K562 (cell line): Measurements from ENCODE around the gene ACTR5. TPM values are rescaled to one million over a fixed set of nuclear protein-coding genes. Genes with fewer than 3 reads are reported as not detected.

Source experiments
- ATAC-seq: fragments of 200-7000 bp; cut with Tn5 transposase; 3 replicates; pipeline ENCODE4 v1.9.1; 2020; ENCODE audit warnings: moderate library complexity
- BruUV-seq: library from RNA; stranded (reverse); fragments of 400-500 nt; replicated peaks from 2 replicates; lab custom pipeline; 2021; lab: Mats Ljungman, UMichigan
- CTCF ChIA-PET: fragments of 300-600 bp; formaldehyde crosslinking; extraction: SDS; loops from one replicate; lab custom pipeline; 2021; ENCODE audit warnings: low intra/inter-chr PET ratio; lab: Yijun Ruan, JAX
- POLR2A ChIA-PET: fragments of 300-600, 350-650 bp; sonication (Branson Sonifier 250); formaldehyde crosslinking; extraction: SDS; loops from one replicate; lab custom pipeline; 2021; ENCODE audit warnings: antibody characterized with exemption, inconsistent platforms; lab: Yijun Ruan, JAX
- DNase-seq, 4 experiments: peaks; one replicate each; pipeline versions ENCODE4 v3.0.0 to v3.0.0-alpha.2; 2011 to 2018; ENCODE audit warnings: low spot score in 3 of 4, mixed read lengths in 3 of 4; ENCODE audit errors: extremely low read depth in 1 of 4
- FAIRE-seq: peaks from 2 replicates; lab custom pipeline; 2011; peaks lifted over from hg19 to GRCh38; lab: Jason Lieb, UNC
- H2AFZ ChIP-seq: 2 replicates; pipeline ENCODE4 v1.6.0; 2011; ENCODE audit warnings: low read depth, low read length, control low read depth, inconsistent platforms
- H3K27ac ChIP-seq: fragments of 200-600 bp; 3 replicates; pipeline ENCODE4 v1.8.0; 2011; ENCODE audit warnings: low read depth, mild to moderate bottlenecking, control low read depth, inconsistent platforms, low read length, moderate library complexity, mixed read lengths; ENCODE audit errors: extremely low read depth
- H3K27me3 ChIP-seq, 2 experiments: fragments of 300-600 bp in 1 of 2; 2 replicates in 1 of 2; 3 replicates in 1 of 2; pipeline versions ENCODE4 v1.6.0 to v1.8.0; 2011; ENCODE audit warnings: inconsistent platforms in 2 of 2, low read length in 2 of 2, mild to moderate bottlenecking in 1 of 2, mixed read lengths in 1 of 2, moderate library complexity in 1 of 2; ENCODE audit not compliant: control insufficient read depth in 2 of 2, insufficient read depth in 2 of 2
- H3K36me3 ChIP-seq: fragments of 300-600 bp; 3 replicates; pipeline ENCODE4 v1.8.0; 2011; ENCODE audit warnings: mild to moderate bottlenecking, low read length, inconsistent platforms; ENCODE audit not compliant: control insufficient read depth, insufficient read depth
- H3K4me1 ChIP-seq, 2 experiments: fragments of 200-600 bp in 1 of 2; replicated peaks in 1 of 2; 2 replicates in 1 of 2; 3 replicates in 1 of 2; pipeline versions ENCODE4 v1.5.1 to v1.8.0; 2011; ENCODE audit warnings: inconsistent platforms in 2 of 2, low read length in 2 of 2, mild to moderate bottlenecking in 1 of 2, mixed read lengths in 1 of 2, moderate library complexity in 1 of 2; ENCODE audit not compliant: control insufficient read depth in 2 of 2, insufficient read depth in 2 of 2
- H3K4me2 ChIP-seq: 2 replicates; pipeline ENCODE4 v1.6.1; 2011; ENCODE audit warnings: low read length, control low read depth, inconsistent platforms, mixed read lengths; ENCODE audit not compliant: insufficient read depth
- H3K4me3 ChIP-seq: fragments of 200-600 bp; sonication (generic), shearing (Covaris generic); 2 replicates; pipeline ENCODE4 v1.5.1; 2016; ENCODE audit warnings: control low read depth, inconsistent platforms
- H3K79me2 ChIP-seq: fragments of 200-600 bp; 3 replicates; pipeline ENCODE4 v1.8.0; 2011; ENCODE audit warnings: low read length, inconsistent platforms; ENCODE audit not compliant: control insufficient read depth, insufficient read depth
- H3K9ac ChIP-seq, 2 experiments: 2 replicates each; pipeline versions ENCODE4 v1.6.0 to v1.6.1; 2011; ENCODE audit warnings: low read depth in 2 of 2, low read length in 2 of 2, control low read depth in 1 of 2, inconsistent platforms in 1 of 2, mild to moderate bottlenecking in 1 of 2, mixed read lengths in 1 of 2; ENCODE audit not compliant: insufficient read depth in 1 of 2
- H3K9me1 ChIP-seq: one replicate; pipeline ENCODE4 v1.6.0; 2011; ENCODE audit warnings: inconsistent platforms, mild to moderate bottlenecking, low read length, moderate library complexity; ENCODE audit not compliant: control insufficient read depth, insufficient read depth
- H3K9me3 ChIP-seq: replicated peaks from 2 replicates; pipeline ENCODE4 v1.5.1; 2011; ENCODE audit warnings: low read depth, low read length, inconsistent platforms; ENCODE audit not compliant: control insufficient read depth, insufficient read depth
- H4K20me1 ChIP-seq: replicated peaks from 2 replicates; pipeline ENCODE4 v1.6.1; 2011; ENCODE audit warnings: low read length, inconsistent platforms, mixed read lengths; ENCODE audit not compliant: control insufficient read depth, insufficient read depth
- CGGBP1 ChIP-seq: fragments of 250-450 bp; sonication (Bioruptor Pico); IDR thresholded peaks from 2 replicates; pipeline ENCODE4 v1.9.0; 2021; ENCODE audit warnings: mild to moderate bottlenecking
- DEAF1 ChIP-seq: fragments of 450-650 bp; formaldehyde crosslinking; IDR thresholded peaks from 2 replicates; pipeline ENCODE4 v1.4.0; 2020; ENCODE audit warnings: mild to moderate bottlenecking, moderate library complexity
- EP400 ChIP-seq: fragments of 450-650 bp; IDR thresholded peaks from 2 replicates; pipeline ENCODE4 v1.6.1; 2017; ENCODE audit warnings: antibody characterized with exemption, mild to moderate bottlenecking, moderate library complexity
- EWSR1 ChIP-seq: fragments of 450-650 bp; IDR thresholded peaks from 2 replicates; pipeline ENCODE4 v1.6.1; 2018; ENCODE audit warnings: borderline replicate concordance, mild to moderate bottlenecking, low read depth, moderate library complexity; ENCODE audit not compliant: partially characterized antibody
- HOXB6 ChIP-seq: fragments of 250-450 bp; sonication (Bioruptor Pico); IDR thresholded peaks from 2 replicates; pipeline ENCODE4 v1.5.1; 2022; ENCODE audit warnings: mild to moderate bottlenecking, borderline replicate concordance
- MCM5 ChIP-seq: fragments of 450-650 bp; IDR thresholded peaks from 2 replicates; pipeline ENCODE4 v1.6.1; 2016; ENCODE audit warnings: low read depth
- RERE ChIP-seq: sonication (generic); formaldehyde crosslinking; IDR thresholded peaks from 2 replicates; pipeline ENCODE4 v1.8.0; 2023; ENCODE audit warnings: missing genetic modification reagents, mild to moderate bottlenecking, borderline replicate concordance
- ZHX1 ChIP-seq: fragments of 150-350 bp; conservative IDR thresholded peaks from 2 replicates; pipeline ENCODE4 v1.6.1; 2014; ENCODE audit warnings: low read length
- ZNF12 ChIP-seq: sonication (generic); formaldehyde crosslinking; IDR thresholded peaks from 2 replicates; pipeline ENCODE4 v1.4.0; 2020; ENCODE audit warnings: mild to moderate bottlenecking, missing genetic modification reagents
- ZNF124 ChIP-seq: sonication (generic); formaldehyde crosslinking; IDR thresholded peaks from 2 replicates; pipeline ENCODE4 v1.8.1; 2022; ENCODE audit warnings: missing genetic modification reagents
- ZNF146 ChIP-seq: IDR thresholded peaks from one replicate; pipeline ENCODE4 v1.6.1; 2018; ENCODE audit warnings: missing compliant biosample characterization; ENCODE audit not compliant: unreplicated experiment
- ZNF696 ChIP-seq: fragments of 250-450 bp; sonication (Bioruptor Pico); conservative IDR thresholded peaks from 2 replicates; pipeline ENCODE4 v1.4.0; 2020; ENCODE audit warnings: mild to moderate bottlenecking, moderate library complexity
- WGBS: fragments of 100-300 bp; shearing (Covaris generic); methylation state at CpG from one replicate; pipeline ENCODE4 v1.1.6; 2016; ENCODE audit warnings: low coverage, mixed read lengths; ENCODE audit not compliant: insufficient coverage; ENCODE audit errors: missing lambda C conversion rate; 5-methylcytosine and 5-hydroxymethylcytosine counted together
- in situ Hi-C: fragments of 300-500 bp; cut with MboI; formaldehyde crosslinking; loops from 4 replicates; pipeline ENCODE4 v1.15.0; 2018; ENCODE audit warnings: inconsistent platforms, mixed read lengths
- intact Hi-C: fragments of 100-400 bp; cut with micrococcal nuclease; formaldehyde crosslinking; loops from 2 replicates; pipeline ENCODE4 v1.14.2; 2022
- polyA plus RNA-seq, 8 experiments: library from polyadenylated mRNA; depleted of rRNA in 4 of 8; stranded (reverse) in 5 of 8; unstranded in 3 of 8; fragments of >200 nt; fragmentation: Nextera tagmentation in 2 of 8; fragmentation: Illumina TruSeq in 1 of 8; extraction: Ambion mirVana in 2 of 8; extraction: Trizol in 1 of 8; gene quantifications; 2 replicates each; pipeline versions ENCODE4 v1.2.1 to v1.2.3, GENCODE V29; 2011 to 2014; ENCODE audit warnings: inconsistent platforms in 1 of 8, missing spikeins in 1 of 8
- total RNA-seq, 7 experiments: library from RNA; depleted of rRNA in 6 of 7; stranded (reverse); fragments of >200 nt in 6 of 7; fragmentation: Illumina TruSeq in 2 of 7; extraction: Trizol in 2 of 7; gene quantifications; 2 replicates each; pipeline versions ENCODE4 v1.2.1 to v1.2.3, GENCODE V29; 2011 to 2021; ENCODE audit warnings: low replicate concordance in 1 of 7

ACTR5 gene
- total and polyA plus RNA-seq, 9 of the 15 experiments (the other 6 are each of a cell fraction or from before 2014, with no cell fraction given), result 0.93 to 18.8 (median 12.9) TPM

GRCh38 chr20:38805502-38805957 lies 57.3 kb downstream of the ACTR5 start, which contains the start of gene PPP1R16B:
PPP1R16B (plus strand) TSS chr20:38805697; CDS start chr20:38835926, 30,229 bp downstream.
- CTCF ChIA-PET, result interaction anchor here (0.6 kb wide), 1 partner anchor 84 kb away, joined by 3 read pairs; no protein-coding TSS in a partner anchor
- peak within 1 kb of the TSS; percentile 99 for H2AFZ ChIP-seq
- TF ChIP-seq CGGBP1 (CRISPR knock-in tag) (no peak), ZNF146 (CRISPR knock-in tag) (no peak), ZNF124 (CRISPR knock-in tag) (no peak), ZNF12 (CRISPR knock-in tag) (no peak), HOXB6 (no peak), MCM5 (no peak), RERE (CRISPR knock-in tag) (no peak), EWSR1 (no peak), ZNF696 (CRISPR knock-in tag) (no peak), ZHX1 (no peak), DEAF1 (no peak), EP400 (no peak)

More at GRCh38 chr20:38805502-38805957, 57.3 kb downstream of the ACTR5 start, which contains the start of gene PPP1R16B:
- H3K4me2 ChIP-seq, result peak within 1 kb of the TSS; percentile 77
- peaks cover 0 to 10% of the 10 kb centered on the region in 2 experiments; a peak in 2 of 5 replicates for H3K27me3 ChIP-seq
- POLR2A ChIA-PET, result interaction anchor here (0.6 to 1.0 kb wide), 3 partner anchors 29 to 209 kb away, joined by 3 read pairs; no protein-coding TSS in a partner anchor
- H3K9me3 ChIP-seq, result no peaks in the 10 kb centered on the region
- WGBS, result 7% methylated on average over 26 of the region's 40 CpGs
- DNase-seq, result peak; percentile 66 to 86 (median 80)
- no peaks in the 10 kb centered on the region for H3K36me3 ChIP-seq
- no peaks in the 10 kb centered on the region for H3K9me1 ChIP-seq
- intact Hi-C loops (loop anchor here (1.0 to 5.0 kb wide), 3 partner anchors 21 to 87 kb away; no protein-coding TSS in a partner anchor), in situ Hi-C loops (no loop called here)
- H4K20me1 ChIP-seq, result no peaks in the 10 kb centered on the region; the same call in 1 of the 2 replicates
- peaks cover 10 to 27% of the 10 kb centered on the region in 2 experiments for H3K4me1 ChIP-seq
- BruUV-seq, result no TSS peak
- peak within 1 kb of the TSS; percentile 62 to 90 for H3K9ac ChIP-seq
- H3K4me3 ChIP-seq, result peak within 1 kb of the TSS; percentile 55
- peak; percentile 57 for FAIRE-seq
- H3K27ac ChIP-seq, result peak within 1 kb of the TSS; percentile 78
- peak; percentile 97 for ATAC-seq
- H3K79me2 ChIP-seq, result no peaks in the 10 kb centered on the region; the same call in 2 of the 3 replicates
